WTC11 (cell line): ENCODE measurements around the gene METTL15.

Source experiments
- SP1 ChIP-seq: sonication (generic); formaldehyde crosslinking; conservative IDR thresholded peaks from 2 replicates; pipeline ENCODE4 v1.8.1; 2022; ENCODE audit warnings: missing genetic modification reagents
- TF ChIP-seq, protein P1 (sequence below): fragments of 200-600 bp; IDR thresholded peaks from 2 replicates; pipeline ENCODE4 v1.8.0; 2022; ENCODE audit warnings: antibody characterized with exemption

DNA sequence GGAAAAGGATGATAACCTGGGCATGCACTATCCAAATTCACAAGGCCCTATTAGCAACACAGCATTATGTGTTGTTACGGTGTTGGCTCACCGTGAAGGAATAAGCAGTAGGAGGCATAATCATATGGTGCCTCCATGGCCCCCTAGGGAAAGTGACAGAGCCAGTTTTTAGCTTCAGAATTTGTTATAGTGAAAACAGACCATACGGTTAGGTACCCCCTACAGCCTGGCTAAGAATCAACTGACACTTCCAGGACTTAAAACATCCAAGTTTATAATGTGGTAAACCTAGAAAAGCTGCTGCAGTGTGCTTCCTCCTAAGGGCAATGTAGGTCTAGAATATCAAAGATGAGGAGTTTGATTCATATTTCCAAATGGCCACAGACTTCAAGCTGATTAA, 30.7 kb upstream of the METTL15 start:
- TF ChIP-seq, protein P1, sequence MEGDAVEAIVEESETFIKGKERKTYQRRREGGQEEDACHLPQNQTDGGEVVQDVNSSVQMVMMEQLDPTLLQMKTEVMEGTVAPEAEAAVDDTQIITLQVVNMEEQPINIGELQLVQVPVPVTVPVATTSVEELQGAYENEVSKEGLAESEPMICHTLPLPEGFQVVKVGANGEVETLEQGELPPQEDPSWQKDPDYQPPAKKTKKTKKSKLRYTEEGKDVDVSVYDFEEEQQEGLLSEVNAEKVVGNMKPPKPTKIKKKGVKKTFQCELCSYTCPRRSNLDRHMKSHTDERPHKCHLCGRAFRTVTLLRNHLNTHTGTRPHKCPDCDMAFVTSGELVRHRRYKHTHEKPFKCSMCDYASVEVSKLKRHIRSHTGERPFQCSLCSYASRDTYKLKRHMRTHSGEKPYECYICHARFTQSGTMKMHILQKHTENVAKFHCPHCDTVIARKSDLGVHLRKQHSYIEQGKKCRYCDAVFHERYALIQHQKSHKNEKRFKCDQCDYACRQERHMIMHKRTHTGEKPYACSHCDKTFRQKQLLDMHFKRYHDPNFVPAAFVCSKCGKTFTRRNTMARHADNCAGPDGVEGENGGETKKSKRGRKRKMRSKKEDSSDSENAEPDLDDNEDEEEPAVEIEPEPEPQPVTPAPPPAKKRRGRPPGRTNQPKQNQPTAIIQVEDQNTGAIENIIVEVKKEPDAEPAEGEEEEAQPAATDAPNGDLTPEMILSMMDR, result no peak
- no peak for TF ChIP-seq SP1 (CRISPR knock-in tag)
